Activated T-cell treated with anti-CD3 and anti-CD28 coated beads, Interleukin-2, amount 50 U/mL, for 24 hours (primary cell): ENCODE results near the gene ZNF816.
"Not testable (repeated sequence)": the region's sequence is repeated elsewhere in the genome, so short reads cannot be mapped to it uniquely, and the experiment has no call there.

Source experiments
- DNase-seq: peaks from one replicate; pipeline ENCODE4 v3.0.0-alpha.2; 2020
- H3K27ac Mint-ChIP-seq: 2 replicates; pipeline ENCODE4 v1.8.0; 2020; ENCODE audit warnings: mild to moderate bottlenecking, mixed read lengths
- H3K27me3 Mint-ChIP-seq: 2 replicates; pipeline ENCODE4 v1.8.0; 2020; ENCODE audit warnings: mixed read lengths
- H3K36me3 Mint-ChIP-seq: 2 replicates; pipeline ENCODE4 v1.8.0; 2020; ENCODE audit warnings: low read depth, mixed read lengths
- H3K4me1 Mint-ChIP-seq: 2 replicates; pipeline ENCODE4 v1.8.0; 2020; ENCODE audit warnings: low read depth, mixed read lengths
- H3K4me3 Mint-ChIP-seq: 2 replicates; pipeline ENCODE4 v1.8.0; 2020; ENCODE audit warnings: mild to moderate bottlenecking, moderate library complexity, mixed read lengths
- H3K9me3 Mint-ChIP-seq: 2 replicates; pipeline ENCODE4 v1.8.0; 2020; ENCODE audit warnings: mixed read lengths

ZNF816 gene

GRCh38 chr19:52923778-52924593 is 38.7 kb downstream of the ZNF816 start:
- Mint-ChIP-seq H3K4me3 (peak overlapping the region; percentile 85), H3K4me1 (peaks cover 24% of the 10 kb centered on the region), H3K9me3 (peaks cover 18% of the 10 kb centered on the region), H3K36me3 (peaks cover 51% of the 10 kb centered on the region), H3K27me3 (peaks cover 10% of the 10 kb centered on the region), H3K27ac (no peak overlapping the region)
- DNase-seq: no peak

GRCh38 chr19:52922841-52923777 is 39.6 kb downstream of the ZNF816 start, which contains the start of gene ZNF888:
Gene ZNF888, minus strand, starts transcription at chr19:52923428. Its CDS starts 5,555 bp downstream, at chr19:52917873.
- Mint-ChIP-seq H3K9me3 (peaks cover 12% of the 10 kb centered on the region), H3K27ac (peak within 1 kb of the TSS; percentile 89), H3K4me3 (peak within 1 kb of the TSS; percentile 85), H3K36me3 (peaks cover 45% of the 10 kb centered on the region), H3K27me3 (peaks cover 10% of the 10 kb centered on the region), H3K4me1 (peaks cover 24% of the 10 kb centered on the region)
- peak; percentile 89 for DNase-seq

DNA sequence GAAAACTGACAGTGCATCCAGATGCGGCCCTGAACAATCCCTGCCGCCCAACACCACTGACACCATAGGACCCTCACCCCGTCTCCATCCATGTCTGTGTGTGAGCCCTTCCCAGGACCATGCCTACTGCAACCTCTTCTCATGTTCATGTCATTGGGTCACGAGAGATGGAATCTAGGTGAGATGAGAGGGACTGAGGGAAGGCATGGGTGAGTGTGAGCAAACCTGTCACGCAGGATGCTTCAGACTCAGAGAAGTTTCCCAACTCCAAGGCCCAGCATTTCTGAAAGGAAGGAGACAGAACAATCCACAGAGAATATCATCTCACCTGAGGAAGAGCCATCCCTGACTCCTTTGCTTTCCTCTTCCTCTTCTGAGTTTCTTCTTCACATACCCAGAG is 45.1 kb downstream of the ZNF816 start:
- Mint-ChIP-seq H3K4me1 (peaks cover 10% of the 10 kb centered on the region), H3K27ac (no peak overlapping the region), H3K9me3 (peaks cover 10% of the 10 kb centered on the region), H3K27me3 (peaks cover 9% of the 10 kb centered on the region), H3K4me3 (no peak overlapping the region), H3K36me3 (peaks cover 65% of the 10 kb centered on the region)
- no peak for DNase-seq

- H3K27ac Mint-ChIP-seq: no peak overlapping the region
- DNase-seq: no peak
- H3K9me3 Mint-ChIP-seq: peaks cover 37% of the 10 kb centered on the region
- H3K4me3 Mint-ChIP-seq: no peak overlapping the region
- no peaks in the 10 kb centered on the region for H3K27me3 Mint-ChIP-seq
- H3K4me1 Mint-ChIP-seq: no peaks in the 10 kb centered on the region
- peaks cover 82% of the 10 kb centered on the region for H3K36me3 Mint-ChIP-seq
These were observed 52.0 kb downstream of the ZNF816 start for GRCh38 chr19:52910648-52911047.

GRCh38 chr19:52904052-52904780 is 58.5 kb downstream of the ZNF816 start:
- H3K27ac Mint-ChIP-seq, DNase-seq, H3K4me3 Mint-ChIP-seq, H3K27me3 Mint-ChIP-seq, H3K4me1 Mint-ChIP-seq: not testable (repeated sequence)
- Mint-ChIP-seq H3K36me3 (peaks cover 50% of the 10 kb centered on the region), H3K9me3 (peaks cover 38% of the 10 kb centered on the region)

GRCh38 chr19:52901842-52902241 is 60.8 kb downstream of the ZNF816 start:
- H3K36me3 Mint-ChIP-seq: peaks cover 48% of the 10 kb centered on the region
- no peak overlapping the region for H3K27ac Mint-ChIP-seq
- peaks cover 33% of the 10 kb centered on the region for H3K9me3 Mint-ChIP-seq
- no peak overlapping the region for H3K4me3 Mint-ChIP-seq
- H3K4me1 Mint-ChIP-seq: peaks cover 17% of the 10 kb centered on the region
- DNase-seq: no peak
- H3K27me3 Mint-ChIP-seq: no peaks in the 10 kb centered on the region
